ENCODE data around the gene ARSG.

DNA sequence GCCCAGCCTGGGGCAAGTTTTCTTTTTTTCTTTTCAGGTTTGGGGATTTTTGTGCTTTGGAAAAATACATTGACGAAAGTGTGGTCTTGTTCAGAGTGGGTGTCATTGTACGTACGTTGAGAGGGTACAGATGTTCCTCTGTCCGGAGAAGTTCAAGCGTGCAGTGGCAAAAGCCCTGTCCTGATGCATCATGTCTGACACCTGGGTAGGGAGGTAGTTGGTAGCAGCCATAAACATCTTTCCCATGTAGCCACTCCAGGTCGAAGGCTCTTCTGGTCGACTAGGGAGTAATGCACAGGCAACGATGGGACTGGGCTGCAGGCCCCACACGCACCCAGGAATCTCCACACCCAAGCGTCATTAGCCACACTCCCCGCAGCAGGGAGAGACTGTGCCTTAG is 138.6 kb downstream of the ARSG start:
- TF ChIP-seq, protein P1, sequence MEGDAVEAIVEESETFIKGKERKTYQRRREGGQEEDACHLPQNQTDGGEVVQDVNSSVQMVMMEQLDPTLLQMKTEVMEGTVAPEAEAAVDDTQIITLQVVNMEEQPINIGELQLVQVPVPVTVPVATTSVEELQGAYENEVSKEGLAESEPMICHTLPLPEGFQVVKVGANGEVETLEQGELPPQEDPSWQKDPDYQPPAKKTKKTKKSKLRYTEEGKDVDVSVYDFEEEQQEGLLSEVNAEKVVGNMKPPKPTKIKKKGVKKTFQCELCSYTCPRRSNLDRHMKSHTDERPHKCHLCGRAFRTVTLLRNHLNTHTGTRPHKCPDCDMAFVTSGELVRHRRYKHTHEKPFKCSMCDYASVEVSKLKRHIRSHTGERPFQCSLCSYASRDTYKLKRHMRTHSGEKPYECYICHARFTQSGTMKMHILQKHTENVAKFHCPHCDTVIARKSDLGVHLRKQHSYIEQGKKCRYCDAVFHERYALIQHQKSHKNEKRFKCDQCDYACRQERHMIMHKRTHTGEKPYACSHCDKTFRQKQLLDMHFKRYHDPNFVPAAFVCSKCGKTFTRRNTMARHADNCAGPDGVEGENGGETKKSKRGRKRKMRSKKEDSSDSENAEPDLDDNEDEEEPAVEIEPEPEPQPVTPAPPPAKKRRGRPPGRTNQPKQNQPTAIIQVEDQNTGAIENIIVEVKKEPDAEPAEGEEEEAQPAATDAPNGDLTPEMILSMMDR (IDR thresholded peaks at IDR 0.05) = no peak
- no peak for TF ChIP-seq POLR2A (IDR thresholded peaks at IDR 0.05)
